Liver (tissue), 9 donors: Measurements from ENCODE around the gene EPC2. TPM values are rescaled to one million over a fixed set of nuclear protein-coding genes. Genes with fewer than 3 reads are reported as not detected.

Experiments
- DNase-seq: peaks from one replicate; pipeline ENCODE4 v3.0.0-alpha.2; 2017; ENCODE audit warnings: low spot score
- H3K27ac ChIP-seq, 2 donors: one replicate each; pipeline ENCODE4 v1.7.0; 2013; ENCODE audit warnings: inconsistent platforms in 2 of 2, low read length in 2 of 2, control low read depth in 1 of 2, low read depth in 1 of 2, mild to moderate bottlenecking in 1 of 2
- H3K27me3 ChIP-seq, 4 donors: one replicate each; pipeline versions ENCODE4 v1.6.1 to v1.7.0; 2013; ENCODE audit warnings: low read length in 3 of 4, inconsistent platforms in 1 of 4, mild to moderate bottlenecking in 1 of 4, moderate library complexity in 1 of 4; ENCODE audit not compliant: control insufficient read depth in 4 of 4, insufficient read depth in 4 of 4
- H3K36me3 ChIP-seq, 4 donors: one replicate each; pipeline versions ENCODE4 v1.6.1 to v1.7.0; 2013; ENCODE audit warnings: low read length in 3 of 4, mild to moderate bottlenecking in 3 of 4, low read depth in 1 of 4, moderate library complexity in 1 of 4; ENCODE audit not compliant: control insufficient read depth in 4 of 4, insufficient read depth in 3 of 4
- H3K4me1 ChIP-seq, 4 donors: one replicate each; pipeline versions ENCODE4 v1.6.1 to v1.7.0; 2013; ENCODE audit warnings: low read length in 3 of 4, mild to moderate bottlenecking in 3 of 4, moderate library complexity in 1 of 4; ENCODE audit not compliant: control insufficient read depth in 4 of 4, insufficient read depth in 4 of 4
- H3K4me3 ChIP-seq, 3 donors: one replicate each; pipeline versions ENCODE4 v1.6.1 to v1.7.0; 2013; ENCODE audit warnings: low read length in 3 of 3, control low read depth in 1 of 3, low read depth in 1 of 3, mild to moderate bottlenecking in 1 of 3
- H3K9ac ChIP-seq, 2 donors: one replicate each; pipeline ENCODE4 v1.7.0; 2013; ENCODE audit warnings: low read length in 2 of 2, mild to moderate bottlenecking in 2 of 2, moderate library complexity in 2 of 2, control low read depth in 1 of 2, low read depth in 1 of 2
- H3K9me3 ChIP-seq, 4 donors: one replicate each; pipeline versions ENCODE4 v1.6.1 to v1.7.0; 2013; ENCODE audit warnings: low read length in 3 of 4; ENCODE audit not compliant: control insufficient read depth in 4 of 4
- EGR1 ChIP-seq, 2 donors: IDR thresholded peaks; 2 replicates each; pipeline ENCODE4 v1.6.1; 2016 to 2018; ENCODE audit warnings: antibody characterized with exemption in 2 of 2, low read depth in 2 of 2
- FOXA1 ChIP-seq: IDR thresholded peaks from 2 replicates; pipeline ENCODE4 v1.6.1; 2016; ENCODE audit warnings: antibody characterized with exemption
- GABPA ChIP-seq, 2 donors: IDR thresholded peaks in 1 of 2; conservative IDR thresholded peaks in 1 of 2; 2 replicates each; pipeline ENCODE4 v1.6.1; 2016; ENCODE audit warnings: antibody characterized with exemption in 2 of 2, mild to moderate bottlenecking in 1 of 2, moderate library complexity in 1 of 2
- HNF4A ChIP-seq, 2 donors: conservative IDR thresholded peaks; 2 replicates each; pipeline ENCODE4 v1.6.1; 2016; ENCODE audit warnings: antibody characterized with exemption in 2 of 2, mild to moderate bottlenecking in 2 of 2
- HNF4G ChIP-seq: IDR thresholded peaks from 2 replicates; pipeline ENCODE4 v1.6.1; 2016; ENCODE audit warnings: antibody characterized with exemption
- RAD21 ChIP-seq, 2 donors: IDR thresholded peaks; 2 replicates each; pipeline ENCODE4 v1.6.1; 2016; ENCODE audit warnings: antibody characterized with exemption in 2 of 2, mild to moderate bottlenecking in 2 of 2
- REST ChIP-seq: IDR thresholded peaks from 2 replicates; pipeline ENCODE4 v1.6.1; 2016; ENCODE audit warnings: antibody characterized with exemption, mild to moderate bottlenecking
- RXRA ChIP-seq, 2 donors: IDR thresholded peaks; 2 replicates each; pipeline ENCODE4 v1.6.1; 2017 to 2018; ENCODE audit warnings: antibody characterized with exemption in 2 of 2, mild to moderate bottlenecking in 1 of 2
- SP1 ChIP-seq: IDR thresholded peaks from 2 replicates; pipeline ENCODE4 v1.6.1; 2018; ENCODE audit warnings: antibody characterized with exemption, mild to moderate bottlenecking
- TAF1 ChIP-seq: conservative IDR thresholded peaks from 2 replicates; pipeline ENCODE4 v1.6.1; 2016; ENCODE audit warnings: antibody characterized with exemption, mild to moderate bottlenecking
- WGBS: extraction: QIAGEN DNeasy Blood & Tissue Kit; methylation state at CpG from one replicate; pipeline ENCODE4 v1.1.7; 2013; 5-methylcytosine and 5-hydroxymethylcytosine counted together
- polyA plus RNA-seq, 2 donors: library from polyadenylated mRNA; stranded (reverse) in 1 of 2; unstranded in 1 of 2; fragments of 200-250 nt in 1 of 2; fragments of >200 nt in 1 of 2; fragmentation: Nextera tagmentation in 1 of 2; extraction: Ambion mirVana in 1 of 2; gene quantifications; one replicate each; pipeline versions ENCODE4 v1.2.1 to v1.2.3, GENCODE V29; 2013 to 2015
- total RNA-seq, 2 donors: library from RNA; depleted of rRNA; stranded (reverse); fragments of >200 nt; gene quantifications; one replicate each; pipeline ENCODE4 v1.2.3, GENCODE V29; 2014
- TF ChIP-seq, protein P1 (sequence below): fragments of 150-350 bp; IDR thresholded peaks from 2 replicates; pipeline ENCODE4 v1.5.1; 2017; ENCODE audit warnings: improper control_type of control experiment, low read depth, low read length; ENCODE audit not compliant: missing input control
- TF ChIP-seq, protein P2 (sequence below): IDR thresholded peaks from 2 replicates; pipeline ENCODE4 v1.6.1; 2016; ENCODE audit warnings: antibody characterized with exemption
- TF ChIP-seq, protein P3 (sequence below): IDR thresholded peaks from 2 replicates; pipeline ENCODE4 v1.6.1; 2016; ENCODE audit warnings: antibody characterized with exemption
- TF ChIP-seq, protein P4 (sequence below): IDR thresholded peaks from 2 replicates; pipeline ENCODE4 v1.6.1; 2016; ENCODE audit warnings: antibody characterized with exemption
- donor health status: healthy.
- donor health status: healthy.
- donor health status: healthy.
- donor health status: healthy.
- donor health status: healthy.

The EPC2 gene
- total and polyA plus RNA-seq, 4 donors, result 2.8 to 17.7 (median 9.6) TPM

- no peak overlapping the region for H3K4me3 ChIP-seq
- no peaks in the 10 kb centered on the region for H3K27me3 ChIP-seq
- H3K9me3 ChIP-seq, result peaks cover 2 to 13% (median 3%) of the 10 kb centered on the region in 4 donors
These were observed 55.3 kb downstream of the EPC2 start for GRCh38 chr2:148699830-148700229.

More at GRCh38 chr2:148699830-148700229, 55.3 kb downstream of the EPC2 start:
- Histone ChIP-seq H3K27ac (no peak overlapping the region), H3K9ac (no peak overlapping the region), H3K4me1 (no peaks in the 10 kb centered on the region), H3K36me3 (peaks cover 0 to 14% (median 2%) of the 10 kb centered on the region in 4 donors)
- WGBS, result 98% methylated on average over 4 of the region's 4 CpGs
- TF ChIP-seq TAF1 (no peak), RAD21 (IDR thresholded peaks at IDR 0.05) (no peak), REST (no peak), RXRA (IDR thresholded peaks at IDR 0.05) (no peak), FOXA1 (no peak), SP1 (no peak), EGR1 (IDR thresholded peaks at IDR 0.05; ENCODE audit: low read depth in 2 of 2) (no peak), GABPA (IDR thresholded peaks at IDR 0.05 in 1 of 2, conservative IDR thresholded peaks at IDR 0.05 in 1 of 2) (no peak), HNF4A (conservative IDR thresholded peaks at IDR 0.05) (no peak), HNF4G (no peak)
- TF ChIP-seq, protein P1, sequence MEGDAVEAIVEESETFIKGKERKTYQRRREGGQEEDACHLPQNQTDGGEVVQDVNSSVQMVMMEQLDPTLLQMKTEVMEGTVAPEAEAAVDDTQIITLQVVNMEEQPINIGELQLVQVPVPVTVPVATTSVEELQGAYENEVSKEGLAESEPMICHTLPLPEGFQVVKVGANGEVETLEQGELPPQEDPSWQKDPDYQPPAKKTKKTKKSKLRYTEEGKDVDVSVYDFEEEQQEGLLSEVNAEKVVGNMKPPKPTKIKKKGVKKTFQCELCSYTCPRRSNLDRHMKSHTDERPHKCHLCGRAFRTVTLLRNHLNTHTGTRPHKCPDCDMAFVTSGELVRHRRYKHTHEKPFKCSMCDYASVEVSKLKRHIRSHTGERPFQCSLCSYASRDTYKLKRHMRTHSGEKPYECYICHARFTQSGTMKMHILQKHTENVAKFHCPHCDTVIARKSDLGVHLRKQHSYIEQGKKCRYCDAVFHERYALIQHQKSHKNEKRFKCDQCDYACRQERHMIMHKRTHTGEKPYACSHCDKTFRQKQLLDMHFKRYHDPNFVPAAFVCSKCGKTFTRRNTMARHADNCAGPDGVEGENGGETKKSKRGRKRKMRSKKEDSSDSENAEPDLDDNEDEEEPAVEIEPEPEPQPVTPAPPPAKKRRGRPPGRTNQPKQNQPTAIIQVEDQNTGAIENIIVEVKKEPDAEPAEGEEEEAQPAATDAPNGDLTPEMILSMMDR, result no peak
- TF ChIP-seq, protein P2, sequence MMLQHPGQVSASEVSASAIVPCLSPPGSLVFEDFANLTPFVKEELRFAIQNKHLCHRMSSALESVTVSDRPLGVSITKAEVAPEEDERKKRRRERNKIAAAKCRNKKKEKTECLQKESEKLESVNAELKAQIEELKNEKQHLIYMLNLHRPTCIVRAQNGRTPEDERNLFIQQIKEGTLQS, result no peak
- TF ChIP-seq, protein P3, sequence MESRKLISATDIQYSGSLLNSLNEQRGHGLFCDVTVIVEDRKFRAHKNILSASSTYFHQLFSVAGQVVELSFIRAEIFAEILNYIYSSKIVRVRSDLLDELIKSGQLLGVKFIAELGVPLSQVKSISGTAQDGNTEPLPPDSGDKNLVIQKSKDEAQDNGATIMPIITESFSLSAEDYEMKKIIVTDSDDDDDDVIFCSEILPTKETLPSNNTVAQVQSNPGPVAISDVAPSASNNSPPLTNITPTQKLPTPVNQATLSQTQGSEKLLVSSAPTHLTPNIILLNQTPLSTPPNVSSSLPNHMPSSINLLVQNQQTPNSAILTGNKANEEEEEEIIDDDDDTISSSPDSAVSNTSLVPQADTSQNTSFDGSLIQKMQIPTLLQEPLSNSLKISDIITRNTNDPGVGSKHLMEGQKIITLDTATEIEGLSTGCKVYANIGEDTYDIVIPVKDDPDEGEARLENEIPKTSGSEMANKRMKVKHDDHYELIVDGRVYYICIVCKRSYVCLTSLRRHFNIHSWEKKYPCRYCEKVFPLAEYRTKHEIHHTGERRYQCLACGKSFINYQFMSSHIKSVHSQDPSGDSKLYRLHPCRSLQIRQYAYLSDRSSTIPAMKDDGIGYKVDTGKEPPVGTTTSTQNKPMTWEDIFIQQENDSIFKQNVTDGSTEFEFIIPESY, result no peak
- TF ChIP-seq, protein P4, sequence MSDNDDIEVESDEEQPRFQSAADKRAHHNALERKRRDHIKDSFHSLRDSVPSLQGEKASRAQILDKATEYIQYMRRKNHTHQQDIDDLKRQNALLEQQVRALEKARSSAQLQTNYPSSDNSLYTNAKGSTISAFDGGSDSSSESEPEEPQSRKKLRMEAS, result no peak
- no peak for DNase-seq
